OCI-LY1 (cell line): ENCODE results near the gene MPO.

ENCODE experiments used
- H2AFZ ChIP-seq: fragments of 200-600 bp; sonication (generic), shearing (Covaris generic); 2 replicates; pipeline ENCODE4 v1.6.0; 2014; ENCODE audit warnings: antibody characterized with exemption, mild to moderate bottlenecking, low read length
- H3F3A ChIP-seq: fragments of 200-600 bp; sonication (generic), shearing (Covaris generic); 2 replicates; pipeline ENCODE4 v1.6.0; 2014; ENCODE audit warnings: mild to moderate bottlenecking, antibody characterized with exemption, low read length, moderate library complexity; ENCODE audit not compliant: insufficient read depth
- H3K27ac ChIP-seq: fragments of 200-600 bp; sonication (generic); 2 replicates; pipeline ENCODE4 v1.5.1; 2014; ENCODE audit warnings: low read length, mixed run types, mild to moderate bottlenecking, low read depth; ENCODE audit not compliant: poor library complexity, severe bottlenecking
- H3K27me3 ChIP-seq: fragments of 200-600 bp; sonication (generic); 2 replicates; pipeline ENCODE4 v1.6.0; 2014; ENCODE audit warnings: antibody characterized with exemption, mild to moderate bottlenecking, low read length, moderate library complexity; ENCODE audit not compliant: insufficient read depth
- H3K36me3 ChIP-seq: fragments of 200-600 bp; sonication (generic); 2 replicates; pipeline ENCODE4 v1.6.1; 2014; ENCODE audit warnings: mild to moderate bottlenecking, antibody characterized with exemption, low read length, moderate library complexity, mixed read lengths; ENCODE audit not compliant: insufficient read depth
- H3K4me1 ChIP-seq: fragments of 200-600 bp; sonication (generic); 2 replicates; pipeline ENCODE4 v1.5.1; 2014; ENCODE audit warnings: mild to moderate bottlenecking, low read length, moderate library complexity; ENCODE audit not compliant: insufficient read depth, severe bottlenecking
- H3K4me2 ChIP-seq: fragments of 200-600 bp; sonication (generic), shearing (Covaris generic); 2 replicates; pipeline ENCODE4 v1.6.1; 2014; ENCODE audit warnings: low read length
- H3K4me3 ChIP-seq: fragments of 200-600 bp; sonication (generic); 2 replicates; pipeline ENCODE4 v1.5.1; 2014; ENCODE audit warnings: low read length, low read depth, mild to moderate bottlenecking, mixed read lengths; ENCODE audit not compliant: poor library complexity, severe bottlenecking
- H3K79me2 ChIP-seq: fragments of 200-600 bp; shearing (Covaris generic); 2 replicates; pipeline ENCODE4 v1.6.1; 2016; ENCODE audit warnings: mixed run types, low read length, mixed read lengths; ENCODE audit not compliant: insufficient read depth
- H3K9ac ChIP-seq: fragments of 200-600 bp; sonication (generic), shearing (Covaris generic); 2 replicates; pipeline ENCODE4 v1.6.1; 2014; ENCODE audit warnings: mild to moderate bottlenecking, low read length, mixed read lengths
- H3K9me2 ChIP-seq: fragments of 200-600 bp; sonication (generic), shearing (Covaris generic); 2 replicates; pipeline ENCODE4 v1.6.1; 2014; ENCODE audit warnings: low read depth, mild to moderate bottlenecking, low read length, mixed read lengths
- H3K9me3 ChIP-seq: fragments of 200-600 bp; shearing (Covaris generic); 2 replicates; pipeline ENCODE4 v1.6.1; 2014; ENCODE audit warnings: low read length, mixed read lengths
- H4K20me1 ChIP-seq: fragments of 200-600 bp; sonication (generic), shearing (Covaris generic); 2 replicates; pipeline ENCODE4 v1.6.0; 2016; ENCODE audit warnings: mild to moderate bottlenecking, low read length; ENCODE audit not compliant: insufficient read depth
- CTCF ChIP-seq: fragments of 200-600 bp; sonication (generic), shearing (Covaris generic); IDR thresholded peaks from 2 replicates; pipeline ENCODE4 v1.5.1; 2017; ENCODE audit warnings: mild to moderate bottlenecking, antibody characterized with exemption, low read length, moderate library complexity, mixed read lengths
- EZH2 ChIP-seq: fragments of 200-600 bp; sonication (generic), shearing (Covaris generic); IDR thresholded peaks from 2 replicates; pipeline ENCODE4 v1.8.0; 2017; ENCODE audit warnings: borderline replicate concordance, mixed run types, mild to moderate bottlenecking, antibody characterized with exemption, low read length, moderate library complexity, mixed read lengths

The MPO gene

DNA sequence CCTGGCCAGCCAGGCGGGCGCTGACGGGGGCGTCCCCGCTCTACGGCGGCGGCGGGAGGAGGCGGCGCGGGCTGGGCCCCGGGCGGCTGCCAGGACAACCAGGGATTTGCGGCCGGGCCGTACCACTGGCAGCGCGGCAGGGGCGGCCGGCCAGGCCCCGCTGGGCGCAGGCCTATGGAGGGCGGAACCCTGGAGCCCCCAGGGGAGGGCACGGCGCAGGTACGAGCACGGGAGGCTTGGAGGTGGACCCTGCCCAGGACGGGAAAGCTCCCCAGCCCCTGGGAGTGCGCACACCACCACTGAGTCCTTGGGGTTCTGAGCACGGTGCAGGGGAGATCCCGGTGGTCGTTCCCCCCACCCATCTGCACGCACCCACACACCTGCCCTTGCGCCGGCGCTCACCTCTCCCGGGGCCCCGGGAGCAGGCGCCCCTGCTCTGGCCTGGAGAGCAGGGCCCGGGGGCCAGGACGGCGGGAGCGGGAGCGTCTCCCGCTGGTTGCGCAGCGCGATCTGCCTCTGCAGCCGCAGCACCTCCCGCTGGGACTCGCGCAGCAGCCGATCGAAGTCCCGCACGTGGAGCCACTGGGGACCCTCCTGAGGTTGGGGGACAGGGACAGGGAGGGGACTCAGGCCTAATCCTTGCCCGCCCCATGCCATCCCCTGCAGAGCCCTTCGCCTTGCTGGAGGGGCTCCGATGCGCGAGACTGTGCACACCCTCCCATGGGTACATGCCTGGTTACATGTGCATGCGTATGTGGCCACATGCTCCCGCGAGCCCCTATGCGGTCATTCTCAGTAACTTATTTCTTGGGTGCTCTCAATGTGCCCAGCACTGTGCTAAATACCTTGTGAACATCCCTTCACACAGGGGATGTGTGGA, 43.9 kb upstream of the MPO start:
- Histone ChIP-seq H3K79me2 (no peaks in the 10 kb centered on the region), H3K27ac (no peak overlapping the region), H3K9me2 (no peaks in the 10 kb centered on the region), H3K4me3 (peak overlapping the region; percentile 31), H4K20me1 (no peaks in the 10 kb centered on the region), H2AFZ (no peak overlapping the region), H3K4me1 (peaks cover 29% of the 10 kb centered on the region), H3K36me3 (0 out of 2 replicates have a peak, but pooled peaks cover 7% of the 10 kb centered on the region), H3K4me2 (peak overlapping the region; percentile 29; the same call in 1 of the 2 replicates), H3K9me3 (no peaks in the 10 kb centered on the region), H3F3A (0 out of 2 replicates have a peak, but pooled peaks cover 12% of the 10 kb centered on the region), H3K9ac (no peak overlapping the region; the same call in 1 of the 2 replicates), H3K27me3 (no peaks in the 10 kb centered on the region)
- no peak for TF ChIP-seq CTCF
- no peak for TF ChIP-seq EZH2

GRCh38 chr17:58324056-58324408, 43.3 kb upstream of the MPO start:
- no peak overlapping the region for H3K4me2 ChIP-seq
- H3K27me3 ChIP-seq: no peaks in the 10 kb centered on the region
- H3K79me2 ChIP-seq: no peaks in the 10 kb centered on the region
- no peak overlapping the region for H3K9ac ChIP-seq
- TF ChIP-seq CTCF (no peak), EZH2 (no peak)
- H3K4me3 ChIP-seq: no peak overlapping the region
- no peaks in the 10 kb centered on the region for H3K9me2 ChIP-seq
- no peaks in the 10 kb centered on the region for H4K20me1 ChIP-seq
- H3F3A ChIP-seq: 0 out of 2 replicates have a peak, but pooled peaks cover 9% of the 10 kb centered on the region
- no peak overlapping the region for H3K27ac ChIP-seq
- no peak overlapping the region for H2AFZ ChIP-seq
- H3K9me3 ChIP-seq: no peaks in the 10 kb centered on the region
- H3K4me1 ChIP-seq: peaks cover 22% of the 10 kb centered on the region
- 0 out of 2 replicates have a peak, but pooled peaks cover 11% of the 10 kb centered on the region for H3K36me3 ChIP-seq

GRCh38 chr17:58323366-58324055, 42.8 kb upstream of the MPO start:
- H3K27me3 ChIP-seq: no peaks in the 10 kb centered on the region
- H2AFZ ChIP-seq: no peak overlapping the region
- H3K36me3 ChIP-seq: 0 out of 2 replicates have a peak, but pooled peaks cover 11% of the 10 kb centered on the region
- H3K9me3 ChIP-seq: no peaks in the 10 kb centered on the region
- 0 out of 2 replicates have a peak, but pooled peaks cover 6% of the 10 kb centered on the region for H3F3A ChIP-seq
- H3K9me2 ChIP-seq: no peaks in the 10 kb centered on the region
- no peak overlapping the region for H3K9ac ChIP-seq
- H3K79me2 ChIP-seq: no peaks in the 10 kb centered on the region
- no peak overlapping the region for H3K4me3 ChIP-seq
- H3K4me2 ChIP-seq: no peak overlapping the region
- TF ChIP-seq CTCF: no peak
- TF ChIP-seq EZH2: no peak
- no peaks in the 10 kb centered on the region for H4K20me1 ChIP-seq
- H3K27ac ChIP-seq: no peak overlapping the region
- peaks cover 17% of the 10 kb centered on the region for H3K4me1 ChIP-seq
